ENCODE data around the gene TBX15. TPM values are rescaled to one million over a fixed set of nuclear protein-coding genes. Genes with fewer than 3 reads are reported as not detected.

TBX15 gene
- total RNA-seq, 1 experiment from 2014 or later: 1.9 TPM

- in situ Hi-C loops (cut with HindIII; ENCODE audit: low pct_unique_long_range_greater_than_20kb, low sequenced_read_pairs) (no loop called here), intact Hi-C loops (cut with micrococcal nuclease; ENCODE audit: unreplicated experiment) (no loop called here)
- DNase-seq (ENCODE audit: low read depth, low spot score) (no peak), ATAC-seq (peak; percentile 68)
- no TSS peak for BruUV-seq (replicated peaks)
- no peak for TF ChIP-seq REST (IDR thresholded peaks at IDR 0.05; ENCODE audit: insufficient read depth in 1 of 2, low read depth in 2 of 2, low read length in 1 of 2)
- no peak for TF ChIP-seq POLR2AphosphoS5 (IDR thresholded peaks at IDR 0.05; ENCODE audit: low read depth, low read length)
- no peak for TF ChIP-seq SIN3A (IDR thresholded peaks at IDR 0.05; ENCODE audit: borderline replicate concordance, insufficient read depth, low read depth, low read length)
- TF ChIP-seq CTCF (IDR thresholded peaks at IDR 0.05): no peak
- no peak for TF ChIP-seq TCF7L2 (IDR thresholded peaks at IDR 0.05; ENCODE audit: low read depth, low read length)
- Histone ChIP-seq H3K27ac (ENCODE audit: low read length) (peak overlapping the region; percentile 44; the same call in 1 of the 2 replicates), H3K4me3 (ENCODE audit: low read depth in 2 of 2, low read length in 2 of 2) (peak overlapping the region; percentile 45 to 48), H3K4me1 (ENCODE audit: control insufficient read depth, insufficient read depth, low read length) (0 out of 2 replicates have a peak, but pooled peaks cover 5% of the 10 kb centered on the region), H3K9me3 (ENCODE audit: control insufficient read depth, insufficient read depth, low read depth, low read length) (no peaks in the 10 kb centered on the region), H3K27me3 (ENCODE audit: control insufficient read depth, insufficient read depth, low read length) (no peaks in the 10 kb centered on the region; the same call in 1 of the 2 replicates), H3K36me3 (ENCODE audit: control insufficient read depth, insufficient read depth, low read length) (no peaks in the 10 kb centered on the region)
- ChIA-PET POLR2A (no interaction called here), CTCF (interaction anchor here (0.5 kb wide), 1 partner anchor 74 kb away, joined by 4 read pairs; no protein-coding TSS in a partner anchor)
Measured at GRCh38 chr1:118986555-118987467, 1.3 kb downstream of the TBX15 start.

GRCh38 chr1:118985640-118986554, 2.2 kb downstream of the TBX15 start:
- peak overlapping the region; percentile 44; the same call in 1 of the 2 replicates for H3K27ac ChIP-seq (ENCODE audit: low read length)
- in situ Hi-C loops (cut with HindIII; ENCODE audit: low pct_unique_long_range_greater_than_20kb, low sequenced_read_pairs): no loop called here
- H3K9me3 ChIP-seq (ENCODE audit: control insufficient read depth, insufficient read depth, low read depth, low read length): no peaks in the 10 kb centered on the region
- H3K4me3 ChIP-seq (ENCODE audit: low read depth in 2 of 2, low read length in 2 of 2): peak overlapping the region; percentile 45 to 48
- no peak for DNase-seq (ENCODE audit: low read depth, low spot score)
- ChIA-PET CTCF (no interaction called here), POLR2A (no interaction called here)
- H3K4me1 ChIP-seq (ENCODE audit: control insufficient read depth, insufficient read depth, low read length): 0 out of 2 replicates have a peak, but pooled peaks cover 5% of the 10 kb centered on the region
- intact Hi-C loops (cut with micrococcal nuclease; ENCODE audit: unreplicated experiment): no loop called here
- H3K27me3 ChIP-seq (ENCODE audit: control insufficient read depth, insufficient read depth, low read length): no peaks in the 10 kb centered on the region; the same call in 1 of the 2 replicates
- no peak for ATAC-seq
- no TSS peak for BruUV-seq (replicated peaks)
- TF ChIP-seq TCF7L2 (IDR thresholded peaks at IDR 0.05; ENCODE audit: low read depth, low read length) (no peak), POLR2AphosphoS5 (IDR thresholded peaks at IDR 0.05; ENCODE audit: low read depth, low read length) (no peak), REST (IDR thresholded peaks at IDR 0.05; ENCODE audit: insufficient read depth in 1 of 2, low read depth in 2 of 2, low read length in 1 of 2) (no peak), SIN3A (IDR thresholded peaks at IDR 0.05; ENCODE audit: borderline replicate concordance, insufficient read depth, low read depth, low read length) (no peak), CTCF (IDR thresholded peaks at IDR 0.05) (no peak)
- no peaks in the 10 kb centered on the region for H3K36me3 ChIP-seq (ENCODE audit: control insufficient read depth, insufficient read depth, low read length)
